ENCODE data around the gene GANC.
"Not testable (repeated sequence)": the region's sequence is repeated elsewhere in the genome, so short reads cannot be mapped to it uniquely, and the experiment has no call there.

The GANC gene

DNA sequence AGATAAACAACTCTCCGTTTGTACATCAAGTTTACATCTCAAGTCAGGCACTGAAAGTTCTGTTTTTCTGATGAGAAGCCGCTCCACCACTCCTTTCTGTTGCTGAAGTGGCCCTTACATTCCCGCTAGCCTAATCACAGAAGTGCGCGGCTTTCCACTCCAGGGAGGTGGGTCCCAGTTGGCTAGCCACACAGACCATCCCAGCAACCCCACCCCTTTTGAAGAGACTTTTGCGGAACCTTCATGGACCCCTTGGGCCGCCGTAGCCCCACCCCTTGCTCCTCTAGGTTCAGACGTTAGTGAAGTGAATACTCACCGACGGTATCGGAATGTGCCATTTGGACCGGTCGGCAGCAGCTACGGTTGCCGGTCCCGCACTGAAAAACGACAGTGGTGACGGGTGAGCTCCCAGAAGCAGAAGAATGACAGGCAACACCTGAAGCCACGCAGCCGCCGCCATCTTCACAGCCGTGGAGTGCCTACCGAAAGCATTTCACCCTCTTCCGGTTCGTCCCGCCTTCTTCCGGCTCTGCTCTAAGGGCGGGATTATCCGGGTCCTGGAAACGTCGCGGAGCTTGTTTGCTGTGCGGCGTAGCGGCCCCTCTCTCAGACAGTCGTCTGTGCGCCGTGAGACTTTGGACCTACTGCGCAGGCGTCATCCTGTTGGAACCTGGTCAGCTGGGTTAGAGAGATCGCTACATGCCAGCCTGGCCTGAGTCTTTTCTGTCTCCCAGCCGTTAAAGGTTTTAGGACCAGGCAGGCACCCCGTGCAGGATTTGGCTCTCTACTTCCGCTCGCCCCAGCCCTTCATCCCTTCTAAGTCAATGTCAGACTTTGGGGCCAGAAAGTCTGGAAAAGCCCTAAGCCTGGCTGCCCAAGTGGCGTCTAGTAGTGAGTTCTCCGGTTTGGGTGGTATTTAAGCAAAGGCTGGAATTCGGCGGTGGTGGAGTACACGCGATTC lies at the start of gene GANC, which contains the start of gene TMEM87A:
Gene GANC, plus strand, starts transcription at position 263 of the 961 bp plus-strand sequence. CDS start 1,281 bp downstream, outside the sequence.
Gene TMEM87A, minus strand, starts transcription at position 495 of the 961 bp plus-strand sequence. Its CDS starts 35 bp downstream, at position 460.
- peak; percentile 97 for DNase-seq (ENCODE audit: low spot score)

- no peak for DNase-seq (ENCODE audit: low spot score)
Observed at GRCh38 chr15:42226648-42227047, 46.4 kb upstream of the GANC start.

DNA sequence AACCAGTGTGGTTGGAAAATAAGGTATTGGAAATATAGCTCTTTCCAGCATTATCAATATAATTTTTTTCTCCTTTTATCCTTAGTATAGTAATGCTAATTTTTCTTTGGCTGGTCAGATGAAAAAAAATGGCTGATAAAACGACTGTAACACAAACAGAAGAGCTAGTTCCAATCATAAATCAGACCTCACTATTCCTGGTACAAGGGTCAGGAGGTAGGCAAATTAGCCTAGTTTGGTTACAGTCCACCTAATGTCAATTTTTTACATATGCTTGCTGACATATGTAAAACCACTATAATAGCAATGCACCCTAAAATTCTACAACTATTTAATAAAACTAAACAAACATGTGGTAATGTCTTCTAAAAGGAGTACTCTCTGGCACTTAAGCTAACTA lies 45.0 kb upstream of the GANC start:
- DNase-seq (ENCODE audit: low spot score): no peak

DNA sequence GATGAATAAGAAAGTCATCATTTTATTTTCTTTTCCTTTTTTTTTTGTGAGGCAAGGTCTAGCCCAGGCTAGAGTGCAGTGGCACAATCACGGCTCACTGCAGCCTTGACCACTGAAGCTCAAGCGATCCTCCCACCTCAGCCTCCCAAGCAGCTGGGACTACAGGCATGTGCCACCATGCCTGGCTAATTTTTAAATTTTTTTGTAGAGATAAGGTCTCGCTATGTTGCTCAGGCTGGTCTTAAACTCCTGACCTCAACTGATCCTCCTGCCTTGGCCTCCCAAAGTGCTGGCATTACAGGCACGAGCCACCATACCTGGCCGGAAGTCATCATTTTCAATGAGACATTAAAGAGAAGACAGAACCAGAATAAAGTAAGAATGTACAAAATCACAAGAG lies 44.0 kb upstream of the GANC start:
- not testable (repeated sequence) for DNase-seq (ENCODE audit: low spot score)

DNA sequence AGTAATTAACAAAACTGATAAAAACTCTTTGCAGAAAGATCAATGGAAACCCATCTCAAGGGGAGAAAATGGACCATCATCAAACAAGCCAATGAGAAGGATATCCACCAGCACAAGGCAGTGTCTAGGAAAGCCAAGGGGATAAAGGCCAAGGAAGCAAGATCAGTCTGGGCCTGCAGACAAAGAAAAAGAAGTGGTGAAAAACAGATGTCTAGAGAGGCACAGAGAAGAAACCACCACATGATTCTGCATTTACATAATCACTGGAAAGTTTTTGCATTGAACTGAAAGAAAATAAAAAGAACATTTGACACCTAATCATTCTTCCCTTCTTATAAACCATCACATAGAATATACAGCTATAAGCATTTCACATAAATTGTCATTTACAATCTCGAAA lies 41.9 kb upstream of the GANC start:
- no peak for DNase-seq (ENCODE audit: low spot score)

GRCh38 chr15:42232606-42233005 lies 40.4 kb upstream of the GANC start:
- no peak for DNase-seq (ENCODE audit: low spot score)

DNA sequence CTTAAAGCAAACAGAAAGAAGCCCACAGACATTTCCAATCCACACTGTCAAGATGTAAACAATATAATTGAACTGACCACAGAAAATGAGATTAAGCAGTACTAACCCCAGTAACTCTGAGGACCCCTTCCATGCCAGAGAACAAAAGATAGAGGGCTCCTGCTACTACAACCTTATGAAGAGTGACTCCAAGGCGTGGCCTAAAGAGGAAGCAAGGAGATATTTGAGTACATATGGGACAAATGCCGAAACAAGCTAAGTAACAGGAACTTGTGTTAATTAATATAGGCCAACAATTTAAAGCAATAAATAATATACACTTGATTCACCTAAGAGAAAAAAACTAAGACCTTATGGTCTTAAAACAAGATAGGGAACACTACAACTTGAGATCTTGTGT lies 39.9 kb upstream of the GANC start:
- no peak for DNase-seq (ENCODE audit: low spot score)

- no peak for DNase-seq (ENCODE audit: low spot score)
Observed at GRCh38 chr15:42239528-42240182, 33.3 kb upstream of the GANC start.

DNA sequence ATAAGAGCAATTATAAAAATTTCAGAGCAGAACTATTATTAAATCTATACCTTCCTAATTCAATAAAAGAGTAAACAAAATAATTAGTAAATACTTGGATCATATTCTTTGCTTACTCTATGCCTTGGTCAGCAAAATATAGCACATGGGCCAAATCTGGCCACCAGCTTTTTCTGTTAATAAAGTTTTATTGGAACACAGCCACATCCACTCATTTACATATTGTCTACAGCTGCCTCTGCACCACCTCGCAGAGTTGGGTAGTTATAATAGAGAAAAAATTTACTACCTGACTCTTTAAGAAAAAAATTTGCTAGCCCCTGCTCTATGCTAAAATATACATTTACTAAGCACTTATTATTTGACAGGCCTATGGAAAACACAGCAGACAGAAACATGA lies 32.2 kb upstream of the GANC start:
- DNase-seq (ENCODE audit: low spot score): no peak

DNA sequence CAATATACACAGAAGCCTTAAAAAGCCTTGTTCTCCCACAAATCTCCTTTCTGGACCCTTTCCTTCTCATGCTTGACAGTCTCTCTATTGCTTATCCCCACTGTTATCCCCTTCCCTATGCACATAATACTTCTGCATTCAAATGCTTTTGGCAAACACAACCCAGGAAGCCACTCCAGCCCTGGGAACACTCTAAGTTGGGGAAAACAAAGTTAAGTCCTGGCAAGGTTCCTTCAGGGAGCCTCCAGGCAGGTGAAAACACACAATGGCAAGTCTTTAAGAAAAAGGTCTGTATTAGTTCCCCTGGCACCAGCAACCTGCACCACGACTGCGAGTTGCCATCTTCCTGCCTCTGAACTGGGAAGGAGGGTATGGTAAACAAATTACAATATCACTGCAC lies 19.7 kb upstream of the GANC start:
- DNase-seq (ENCODE audit: low spot score): no peak

DNA sequence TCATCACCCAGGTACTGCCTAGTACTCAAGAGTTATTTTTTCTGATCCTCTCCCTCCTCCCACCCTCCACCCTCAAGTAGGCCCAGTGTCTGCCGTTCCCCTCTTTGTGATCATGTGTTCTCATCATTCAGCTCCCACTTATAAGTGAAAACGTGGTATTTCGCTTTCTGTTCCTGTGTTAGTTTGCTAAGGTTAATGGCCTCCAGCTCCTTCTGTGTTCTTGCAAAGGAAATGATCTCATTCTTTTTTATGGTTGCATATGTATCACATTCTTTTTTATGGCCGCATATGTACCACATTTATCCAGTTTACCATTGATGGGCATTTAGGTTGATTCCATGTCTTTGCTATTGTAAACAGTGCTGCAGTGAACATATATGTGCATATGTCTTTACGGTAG lies 8.2 kb upstream of the GANC start:
- no peak for DNase-seq (ENCODE audit: low spot score)

DNA sequence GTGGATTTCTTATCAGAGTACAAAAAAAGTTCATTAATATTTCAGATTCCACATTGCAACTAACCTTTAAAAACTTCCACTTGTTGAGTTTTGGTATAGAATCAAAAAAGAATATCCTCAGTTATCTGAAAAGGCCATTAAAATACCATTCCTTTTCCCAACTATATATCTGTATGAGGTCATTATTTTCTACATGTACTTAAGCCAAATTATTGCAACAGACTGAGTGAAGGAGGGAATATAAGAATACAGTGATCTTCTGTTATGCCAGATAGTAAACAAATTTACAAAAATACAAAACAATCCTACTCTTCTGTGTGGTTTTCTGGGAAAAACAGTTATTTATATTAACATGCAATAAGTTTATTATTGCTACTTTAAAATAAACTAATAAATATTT lies 5.7 kb upstream of the GANC start:
- DNase-seq (ENCODE audit: low spot score): no peak

DNA sequence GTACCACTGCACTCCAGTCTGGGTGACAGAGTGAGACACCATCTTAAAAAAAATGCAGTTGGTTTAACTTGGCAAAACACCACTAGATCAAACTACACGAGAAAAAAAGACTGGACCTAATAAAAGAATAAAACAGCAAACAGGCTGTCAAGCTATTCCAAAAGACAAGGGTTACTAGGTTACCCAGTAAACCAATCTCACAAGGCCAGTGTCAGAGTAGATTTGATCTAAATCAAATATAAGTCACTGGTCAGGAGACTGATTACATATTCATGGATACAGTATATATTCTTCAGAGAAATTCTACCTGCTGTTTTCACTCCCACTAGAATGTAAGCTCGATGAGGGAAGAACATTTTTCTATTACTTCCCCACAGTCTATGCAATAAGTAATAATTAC lies 2.5 kb upstream of the GANC start:
- no peak for DNase-seq (ENCODE audit: low spot score)

DNA sequence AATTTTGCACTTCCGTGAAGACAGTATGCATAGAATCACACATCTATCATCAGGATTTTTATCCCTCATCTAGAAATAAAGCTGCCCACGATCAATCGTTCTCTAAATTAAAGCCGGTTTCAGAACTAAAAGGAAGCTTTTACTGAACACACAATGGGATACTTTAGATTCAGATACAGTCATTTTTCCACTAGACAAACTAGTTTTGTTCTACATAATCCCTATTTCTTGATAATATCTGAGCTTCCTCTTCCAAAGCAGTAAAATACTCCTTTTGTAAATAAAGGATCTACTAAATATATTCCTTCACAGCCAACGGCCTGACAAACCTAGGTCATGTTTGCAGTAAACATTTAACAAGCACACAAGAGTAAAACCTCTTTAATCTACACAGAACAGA lies 2.0 kb upstream of the GANC start:
- DNase-seq (ENCODE audit: low spot score): no peak

DNA sequence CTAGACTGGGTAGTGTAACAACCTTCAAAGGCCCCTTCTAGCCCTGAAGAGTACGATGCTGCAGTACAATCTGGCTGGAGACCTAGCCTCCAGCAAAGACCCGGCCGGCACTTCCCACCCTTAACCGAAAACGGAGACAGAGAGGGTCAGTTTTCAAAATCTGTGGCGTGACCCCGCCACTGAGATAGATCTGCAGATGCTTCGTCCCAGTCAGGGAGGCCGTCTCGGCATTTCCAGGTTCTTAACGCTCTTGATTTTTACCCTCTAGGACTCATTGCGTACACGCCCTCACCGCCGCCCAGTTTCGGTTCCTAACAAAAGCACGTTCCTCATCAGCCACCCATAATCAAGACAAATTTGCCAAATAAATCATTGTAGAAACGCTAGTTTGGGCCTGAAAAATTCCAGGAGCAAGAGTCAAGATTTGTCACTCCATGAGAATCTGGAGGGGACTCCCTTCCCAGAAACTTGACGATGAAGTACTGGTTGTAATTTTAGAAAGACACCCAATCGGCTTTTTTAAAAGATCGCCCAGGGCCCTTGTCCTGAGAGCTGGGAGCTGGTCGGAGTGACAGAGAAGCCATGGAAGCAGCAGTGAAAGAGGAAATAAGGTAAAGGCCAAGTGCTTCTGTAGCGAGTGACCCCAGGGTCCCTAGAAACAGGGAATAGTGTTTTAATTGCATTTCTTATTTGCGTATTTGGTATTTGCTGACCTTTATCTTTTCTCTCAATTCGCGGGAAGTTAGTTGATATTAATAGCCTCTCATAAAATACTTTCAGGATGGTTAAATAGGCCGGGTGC lies 1.1 kb downstream of the GANC start:
- DNase-seq (ENCODE audit: low spot score): peak; percentile 51

- no peak for DNase-seq (ENCODE audit: low spot score)
Observed at GRCh38 chr15:42274702-42274989, 1.6 kb downstream of the GANC start.

GRCh38 chr15:42275780-42276391 lies 2.9 kb downstream of the GANC start:
- peak; percentile 63 for DNase-seq (ENCODE audit: low spot score)

GRCh38 chr15:42276762-42277161 lies 3.8 kb downstream of the GANC start:
- DNase-seq (ENCODE audit: low spot score): no peak

GRCh38 chr15:42279234-42279723 lies 6.3 kb downstream of the GANC start:
- DNase-seq (ENCODE audit: low spot score): no peak

GRCh38 chr15:42282344-42282743 lies 9.3 kb downstream of the GANC start:
- no peak for DNase-seq (ENCODE audit: low spot score)

DNA sequence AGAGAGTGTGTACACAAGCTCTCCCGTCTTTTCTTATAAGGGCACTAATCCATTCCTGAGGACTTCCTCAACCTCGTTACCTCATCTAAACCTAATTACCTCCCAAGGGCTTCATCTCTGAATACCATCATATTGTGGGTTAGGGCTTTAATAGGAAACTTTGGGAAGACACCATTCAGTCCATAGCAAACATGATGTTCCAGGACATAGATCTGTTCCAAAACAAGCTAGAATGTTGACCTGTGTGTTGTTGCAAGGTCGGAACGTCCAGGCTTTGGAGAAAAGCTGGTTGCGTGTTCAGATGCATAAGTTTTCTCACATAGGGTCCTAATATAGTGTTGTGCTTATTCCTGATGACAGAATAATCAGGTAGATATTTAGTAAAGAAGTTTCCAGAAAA lies 9.9 kb downstream of the GANC start:
- no peak for DNase-seq (ENCODE audit: low spot score)

DNA sequence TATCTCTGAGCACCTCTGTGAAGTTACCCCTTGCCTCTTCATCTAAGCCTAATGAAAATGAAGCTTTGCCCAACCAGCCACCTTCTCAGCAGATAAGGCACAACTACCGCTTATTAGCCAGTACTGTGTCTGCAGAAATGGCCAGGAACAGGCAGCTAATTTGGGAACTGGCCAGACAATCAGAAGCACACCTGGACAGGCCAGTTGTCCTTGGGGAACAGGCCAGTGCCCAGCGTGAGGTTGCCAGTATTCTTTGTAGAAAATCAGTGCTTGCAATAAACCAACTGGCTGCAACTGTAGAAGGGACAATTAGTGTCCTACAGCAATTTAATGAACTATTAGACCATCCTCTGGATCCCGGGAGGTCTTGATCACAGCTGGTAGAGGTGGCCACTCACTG lies 10.7 kb downstream of the GANC start:
- DNase-seq (ENCODE audit: low spot score): no peak

All from SW480 (cell line).